Measurements from ENCODE around the gene KCTD17.

KCTD17 gene

GRCh38 chr22:37012956-37013355 is 38.6 kb upstream of the KCTD17 start:
- Histone ChIP-seq H3K27ac (replicated peaks) (no peak overlapping the region), H3K4me3 (replicated peaks; ENCODE audit: insufficient read depth, low read length) (no peak overlapping the region), H3K27me3 (ENCODE audit: insufficient read depth, poor library complexity, severe bottlenecking) (no peaks in the 10 kb centered on the region)
- DNase-seq (ENCODE audit: low read depth in 1 of 2, low spot score in 1 of 2), result no peak
- TF ChIP-seq SPI1 (IDR thresholded peaks at IDR 0.05; ENCODE audit: borderline replicate concordance, low read depth) (no peak), REST (IDR thresholded peaks at IDR 0.05; ENCODE audit: insufficient replicate concordance, low read depth) (no peak), GABPA (IDR thresholded peaks at IDR 0.05; ENCODE audit: low read depth) (no peak), POLR2AphosphoS5 (IDR thresholded peaks at IDR 0.05; ENCODE audit: low read depth) (no peak), CTCF (IDR thresholded peaks at IDR 0.05; ENCODE audit: insufficient read depth, low read length) (no peak)

GRCh38 chr22:37014415-37014806 is 37.1 kb upstream of the KCTD17 start:
- no peak overlapping the region for H3K4me3 ChIP-seq (replicated peaks; ENCODE audit: insufficient read depth, low read length)
- H3K27me3 ChIP-seq (ENCODE audit: insufficient read depth, poor library complexity, severe bottlenecking), result no peaks in the 10 kb centered on the region
- H3K27ac ChIP-seq (replicated peaks), result no peak overlapping the region
- TF ChIP-seq GABPA (IDR thresholded peaks at IDR 0.05; ENCODE audit: low read depth), result no peak
- TF ChIP-seq SPI1 (IDR thresholded peaks at IDR 0.05; ENCODE audit: borderline replicate concordance, low read depth), result no peak
- no peak for TF ChIP-seq POLR2AphosphoS5 (IDR thresholded peaks at IDR 0.05; ENCODE audit: low read depth)
- no peak for TF ChIP-seq CTCF (IDR thresholded peaks at IDR 0.05; ENCODE audit: insufficient read depth, low read length)
- no peak for TF ChIP-seq REST (IDR thresholded peaks at IDR 0.05; ENCODE audit: insufficient replicate concordance, low read depth)
- DNase-seq (ENCODE audit: low read depth in 1 of 2, low spot score in 1 of 2), result no peak

- Histone ChIP-seq H3K4me3 (replicated peaks; ENCODE audit: insufficient read depth, low read length) (no peak overlapping the region), H3K27me3 (ENCODE audit: insufficient read depth, poor library complexity, severe bottlenecking) (no peaks in the 10 kb centered on the region), H3K27ac (replicated peaks) (no peak overlapping the region)
- no peak for TF ChIP-seq POLR2AphosphoS5 (IDR thresholded peaks at IDR 0.05; ENCODE audit: low read depth)
- TF ChIP-seq CTCF (IDR thresholded peaks at IDR 0.05; ENCODE audit: insufficient read depth, low read length), result no peak
- no peak for DNase-seq (ENCODE audit: low read depth in 1 of 2, low spot score in 1 of 2)
Observed at GRCh38 chr22:37014835-37015586, 36.5 kb upstream of the KCTD17 start.

GRCh38 chr22:37015587-37015878 is 36.0 kb upstream of the KCTD17 start:
- TF ChIP-seq GABPA (IDR thresholded peaks at IDR 0.05; ENCODE audit: low read depth) (no peak), REST (IDR thresholded peaks at IDR 0.05; ENCODE audit: insufficient replicate concordance, low read depth) (no peak), SPI1 (IDR thresholded peaks at IDR 0.05; ENCODE audit: borderline replicate concordance, low read depth) (no peak), POLR2AphosphoS5 (IDR thresholded peaks at IDR 0.05; ENCODE audit: low read depth) (no peak), CTCF (IDR thresholded peaks at IDR 0.05; ENCODE audit: insufficient read depth, low read length) (no peak)
- H3K27me3 ChIP-seq (ENCODE audit: insufficient read depth, poor library complexity, severe bottlenecking), result no peaks in the 10 kb centered on the region
- no peak for DNase-seq (ENCODE audit: low read depth in 1 of 2, low spot score in 1 of 2)
- H3K27ac ChIP-seq (replicated peaks), result no peak overlapping the region
- H3K4me3 ChIP-seq (replicated peaks; ENCODE audit: insufficient read depth, low read length), result no peak overlapping the region

Data from HL-60 (cell line).